Measurements from ENCODE around the gene MAGI2. TPM values are rescaled to one million over a fixed set of nuclear protein-coding genes. Genes with fewer than 3 reads are reported as not detected.

Gene MAGI2
- total RNA-seq, 1 experiment from 2014 or later = 14.3 TPM

DNA sequence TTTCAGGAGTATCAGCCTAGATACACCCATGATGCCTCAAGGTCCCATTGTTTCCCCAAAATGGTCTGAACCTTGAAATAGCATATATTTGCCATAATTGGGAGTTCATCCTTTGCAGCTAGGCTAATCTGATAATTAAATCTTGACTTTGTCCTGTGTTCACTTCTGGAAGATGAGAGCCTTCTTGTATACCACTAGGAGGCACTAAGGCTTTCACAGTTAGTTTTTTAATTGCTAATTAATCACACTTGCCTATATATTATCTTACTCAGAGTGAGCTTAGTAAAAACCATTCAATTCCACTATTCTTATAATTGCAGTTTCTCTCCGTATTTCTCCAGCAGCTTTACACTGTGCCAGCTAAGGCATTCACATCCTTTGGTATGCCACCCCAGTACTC is 48.7 kb upstream of the MAGI2 start:
- no peaks in the 10 kb centered on the region for H3K9me3 Mint-ChIP-seq
- no peak overlapping the region for H3K27ac Mint-ChIP-seq
- Histone ChIP-seq H3K9ac (ENCODE audit: extremely low read depth, insufficient read length, low read length) (no peak overlapping the region), H2BK12ac (ENCODE audit: insufficient read length, low read depth, low read length) (no peak overlapping the region), H3K4me2 (ENCODE audit: insufficient read depth, insufficient read length, low read length) (no peak overlapping the region), H3K4ac (ENCODE audit: low read depth, low read length) (no peak overlapping the region), H4K20me1 (ENCODE audit: control insufficient read depth, insufficient read depth, insufficient read length) (no peaks in the 10 kb centered on the region), H3K14ac (ENCODE audit: insufficient read depth, low read length) (no peak overlapping the region), H2AFZ (ENCODE audit: low read length) (no peak overlapping the region), H3K27ac (ENCODE audit: insufficient read length, low read depth, low read length) (no peak overlapping the region), H3K23ac (ENCODE audit: insufficient read length, low read depth, low read length) (no peak overlapping the region), H3K23me2 (ENCODE audit: insufficient read length, low read depth, low read length, poor library complexity, severe bottlenecking) (no peaks in the 10 kb centered on the region), H3T11ph (ENCODE audit: low read length) (no peak overlapping the region), H3K79me2 (ENCODE audit: insufficient read depth, low read length) (no peaks in the 10 kb centered on the region), H3K56ac (ENCODE audit: insufficient read length, low read depth, low read length) (no peak overlapping the region), H3K27me3 (ENCODE audit: insufficient read depth, low read length) (no peaks in the 10 kb centered on the region), H3K79me1 (ENCODE audit: insufficient read depth, low read depth, low read length, poor library complexity, severe bottlenecking) (no peaks in the 10 kb centered on the region), H2BK20ac (ENCODE audit: low read depth, low read length, poor library complexity, severe bottlenecking) (no peak overlapping the region), H2BK5ac (ENCODE audit: insufficient read length, low read length) (no peak overlapping the region), H4K8ac (replicated peaks; ENCODE audit: insufficient read length, low read depth, low read length) (no peak overlapping the region), H4K5ac (ENCODE audit: insufficient read length, low read depth, low read length) (no peak overlapping the region), H2AK5ac (ENCODE audit: insufficient read length, low read length) (no peak overlapping the region), H3K4me1 (ENCODE audit: insufficient read depth, low read length) (no peaks in the 10 kb centered on the region; the same call in 1 of the 2 replicates), H3K9me3 (ENCODE audit: control insufficient read depth, low read depth, low read length) (no peaks in the 10 kb centered on the region), H3K18ac (ENCODE audit: insufficient read length, low read depth, low read length) (no peak overlapping the region), H4K91ac (ENCODE audit: insufficient read length, low read depth, low read length) (no peak overlapping the region), H2BK120ac (ENCODE audit: low read depth, low read length, poor library complexity, severe bottlenecking) (no peak overlapping the region), H2BK15ac (ENCODE audit: low read depth, low read length) (no peak overlapping the region)
- no peaks in the 10 kb centered on the region for H3K36me3 Mint-ChIP-seq (ENCODE audit: insufficient read depth in 1 of 3, low read depth in 3 of 3)
- no peak for DNase-seq
- TF ChIP-seq, protein P1, sequence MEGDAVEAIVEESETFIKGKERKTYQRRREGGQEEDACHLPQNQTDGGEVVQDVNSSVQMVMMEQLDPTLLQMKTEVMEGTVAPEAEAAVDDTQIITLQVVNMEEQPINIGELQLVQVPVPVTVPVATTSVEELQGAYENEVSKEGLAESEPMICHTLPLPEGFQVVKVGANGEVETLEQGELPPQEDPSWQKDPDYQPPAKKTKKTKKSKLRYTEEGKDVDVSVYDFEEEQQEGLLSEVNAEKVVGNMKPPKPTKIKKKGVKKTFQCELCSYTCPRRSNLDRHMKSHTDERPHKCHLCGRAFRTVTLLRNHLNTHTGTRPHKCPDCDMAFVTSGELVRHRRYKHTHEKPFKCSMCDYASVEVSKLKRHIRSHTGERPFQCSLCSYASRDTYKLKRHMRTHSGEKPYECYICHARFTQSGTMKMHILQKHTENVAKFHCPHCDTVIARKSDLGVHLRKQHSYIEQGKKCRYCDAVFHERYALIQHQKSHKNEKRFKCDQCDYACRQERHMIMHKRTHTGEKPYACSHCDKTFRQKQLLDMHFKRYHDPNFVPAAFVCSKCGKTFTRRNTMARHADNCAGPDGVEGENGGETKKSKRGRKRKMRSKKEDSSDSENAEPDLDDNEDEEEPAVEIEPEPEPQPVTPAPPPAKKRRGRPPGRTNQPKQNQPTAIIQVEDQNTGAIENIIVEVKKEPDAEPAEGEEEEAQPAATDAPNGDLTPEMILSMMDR (conservative IDR thresholded peaks at IDR 0.05) = peak; percentile 61
- no peaks in the 10 kb centered on the region for H3K27me3 Mint-ChIP-seq (ENCODE audit: low read depth)
- peaks cover 10 to 15% of the 10 kb centered on the region in 2 experiments for H3K4me1 Mint-ChIP-seq
- no peak overlapping the region for H3K4me3 Mint-ChIP-seq
- no CpG with 5 or more reads among the region's 1 CpG for WGBS (ENCODE audit: extremely low coverage, insufficient read length, low lambda C conversion rate)
